ENCODE data around the gene HOXB3.

- TF ChIP-seq CTCF (IDR thresholded peaks at IDR 0.05) (no peak), POLR2A (IDR thresholded peaks at IDR 0.05) (no peak), POLR2AphosphoS5 (IDR thresholded peaks at IDR 0.05) (no peak)
Observed at GRCh38 chr17:48637323-48638260, 47.6 kb upstream of the HOXB3 start.
